GM18873 (cell line): ENCODE measurements around the gene AMPH.

Experiments used
- ATAC-seq: cut with Tn5 transposase; IDR thresholded peaks from one replicate; pipeline ENCODE4 v1.9.1; 2021; ENCODE audit warnings: mild to moderate bottlenecking, moderate library complexity, moderate number of reproducible peaks; ENCODE audit not compliant: unreplicated experiment, low FRiP score

The AMPH gene

GRCh38 chr7:38548605-38549004, 82.6 kb downstream of the AMPH start:
- no peak for ATAC-seq

DNA sequence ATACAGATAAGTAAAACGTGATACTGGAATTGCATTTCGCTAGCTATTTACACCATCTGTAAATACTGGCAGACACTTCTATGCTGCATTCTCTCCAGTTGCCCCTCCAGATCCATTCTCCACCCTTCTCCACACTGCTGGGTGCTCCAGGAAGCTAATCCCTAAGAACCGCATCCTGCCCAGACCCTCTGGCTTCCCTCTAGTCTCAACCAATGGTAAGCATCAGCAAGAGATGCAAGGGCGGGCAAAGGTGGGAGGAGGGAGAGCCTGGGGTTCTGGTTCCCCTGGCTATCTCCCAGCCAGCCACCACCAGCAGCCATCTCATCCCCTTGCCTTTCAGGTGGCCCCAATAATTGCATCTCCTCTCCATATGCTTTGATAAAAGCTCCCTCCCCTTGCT, 84.4 kb downstream of the AMPH start:
- ATAC-seq, result no peak

- no peak for ATAC-seq
Measured at GRCh38 chr7:38545977-38546376, 85.2 kb downstream of the AMPH start.

DNA sequence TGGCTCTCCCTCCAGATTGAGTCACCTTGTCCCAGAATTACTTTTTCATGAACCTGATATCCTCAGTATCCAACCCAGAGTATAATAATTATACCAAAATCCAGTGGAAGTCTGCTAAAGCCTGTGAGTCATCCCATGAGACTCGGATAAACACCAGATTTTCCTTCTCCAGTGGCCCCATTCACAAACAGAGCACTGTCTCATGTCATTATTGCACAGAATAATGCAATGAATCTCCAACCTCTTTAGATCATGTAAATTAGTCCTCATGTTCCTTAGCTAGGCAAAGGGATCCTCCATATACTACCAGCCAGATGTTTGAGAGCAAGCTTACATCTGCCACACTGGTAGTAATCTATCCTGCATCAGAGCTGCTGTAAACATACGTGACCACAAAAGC, 89.0 kb downstream of the AMPH start:
- ATAC-seq, result no peak

DNA sequence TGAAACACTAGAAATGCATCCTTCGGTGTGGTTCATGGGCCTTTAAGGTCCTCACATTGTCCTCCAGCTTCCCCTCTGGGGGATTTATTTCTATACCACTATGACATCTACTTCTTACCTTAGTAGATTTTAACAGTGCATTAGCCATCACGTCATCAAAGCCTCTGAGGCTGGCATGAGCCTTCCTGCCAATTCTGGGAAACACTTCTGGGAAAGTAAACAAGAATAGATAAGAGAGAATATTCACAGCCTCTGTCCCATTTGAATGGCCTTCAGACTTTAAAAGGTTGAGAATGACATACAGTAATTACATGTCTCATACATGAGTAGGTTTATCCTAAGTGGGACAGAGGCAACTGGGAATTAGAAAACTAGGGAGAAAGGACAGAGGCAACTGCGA, 89.7 kb downstream of the AMPH start:
- no peak for ATAC-seq

- no peak for ATAC-seq
Measured at GRCh38 chr7:38539477-38540081, 91.6 kb downstream of the AMPH start.

DNA sequence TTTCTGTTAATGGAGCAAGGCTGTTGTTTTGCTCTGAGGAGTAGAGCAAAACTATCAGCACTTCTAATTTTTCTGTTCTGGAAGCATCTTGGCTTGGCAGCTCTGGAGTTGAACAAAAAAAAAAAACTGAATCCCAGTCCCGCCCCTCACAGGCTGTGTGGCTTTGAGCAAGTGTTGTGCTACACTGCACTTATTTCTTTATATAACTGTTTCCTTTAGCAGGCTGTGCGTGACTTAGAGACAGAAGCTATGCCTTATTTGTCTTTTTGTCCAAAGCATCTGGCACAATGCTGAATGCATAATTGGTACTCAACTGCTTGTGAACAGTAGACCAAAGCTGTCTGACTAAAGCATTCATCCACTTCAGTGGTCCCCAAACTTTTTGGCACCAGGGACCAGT, 96.1 kb downstream of the AMPH start:
- no peak for ATAC-seq

- ATAC-seq, result no peak
Measured at GRCh38 chr7:38525857-38526256, 105.3 kb downstream of the AMPH start.

- ATAC-seq, result no peak
Measured at GRCh38 chr7:38524786-38525185, 106.4 kb downstream of the AMPH start.

DNA sequence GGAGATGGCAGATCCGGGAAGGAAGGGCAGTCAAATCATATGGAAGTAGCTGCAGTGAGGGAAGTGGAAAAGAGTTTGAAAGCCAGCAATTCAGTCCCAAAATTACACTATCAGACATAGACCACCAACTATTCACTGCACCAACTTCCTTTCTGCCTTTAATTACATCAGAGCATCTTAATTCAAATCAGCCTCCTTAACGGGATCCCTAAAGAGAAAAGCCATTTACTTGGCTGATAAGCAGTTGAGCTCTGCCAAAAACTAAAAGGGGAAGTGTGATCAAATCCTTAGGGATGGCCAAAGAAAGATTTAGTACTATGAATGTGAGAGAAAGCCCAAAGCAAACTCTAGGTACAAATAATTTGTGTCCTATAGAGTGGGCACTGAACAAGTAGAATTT, 110.4 kb downstream of the AMPH start:
- no peak for ATAC-seq

- ATAC-seq, result no peak
Measured at GRCh38 chr7:38518541-38518940, 112.6 kb downstream of the AMPH start.

DNA sequence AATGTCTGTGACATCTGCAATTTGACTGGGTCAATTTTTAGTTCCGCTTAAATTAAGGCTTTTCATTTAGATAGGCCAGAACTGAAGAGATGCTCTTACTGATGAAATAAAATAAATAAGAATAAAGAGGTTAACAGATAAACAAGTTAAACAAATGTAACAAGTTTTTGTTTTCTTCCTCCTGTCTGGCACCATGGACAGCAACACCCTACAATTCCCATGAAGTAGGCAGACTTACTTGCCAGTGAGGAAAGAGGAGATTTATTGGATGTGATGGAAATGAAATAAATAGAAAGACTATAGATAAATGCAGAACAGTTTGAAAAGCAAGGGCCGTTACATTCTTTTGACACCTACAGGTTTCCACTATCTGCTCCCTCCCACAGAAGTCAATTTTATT, 118.5 kb downstream of the AMPH start:
- no peak for ATAC-seq

DNA sequence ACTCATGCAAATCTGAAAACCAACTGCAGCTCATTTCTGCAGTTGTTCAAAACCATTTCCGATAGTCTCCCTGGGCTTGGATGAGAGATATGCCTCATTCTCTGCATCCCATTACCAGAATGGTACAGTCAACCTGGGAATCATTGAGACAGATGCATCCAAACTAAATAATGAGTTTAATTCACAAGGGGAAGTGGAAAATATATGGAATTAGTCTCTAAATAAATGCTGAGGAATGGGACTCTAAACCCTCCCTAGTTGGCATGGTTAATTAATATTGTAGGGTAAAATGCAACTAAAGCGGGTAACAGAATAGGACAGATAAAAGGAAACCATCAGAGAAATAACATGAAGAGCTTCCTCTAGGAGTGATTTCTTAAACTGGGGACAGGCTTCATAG, 118.9 kb downstream of the AMPH start:
- ATAC-seq, result no peak

- ATAC-seq, result no peak
Measured at GRCh38 chr7:38507384-38507783, 123.8 kb downstream of the AMPH start.

- no peak for ATAC-seq
Measured at GRCh38 chr7:38506756-38507155, 124.4 kb downstream of the AMPH start.

DNA sequence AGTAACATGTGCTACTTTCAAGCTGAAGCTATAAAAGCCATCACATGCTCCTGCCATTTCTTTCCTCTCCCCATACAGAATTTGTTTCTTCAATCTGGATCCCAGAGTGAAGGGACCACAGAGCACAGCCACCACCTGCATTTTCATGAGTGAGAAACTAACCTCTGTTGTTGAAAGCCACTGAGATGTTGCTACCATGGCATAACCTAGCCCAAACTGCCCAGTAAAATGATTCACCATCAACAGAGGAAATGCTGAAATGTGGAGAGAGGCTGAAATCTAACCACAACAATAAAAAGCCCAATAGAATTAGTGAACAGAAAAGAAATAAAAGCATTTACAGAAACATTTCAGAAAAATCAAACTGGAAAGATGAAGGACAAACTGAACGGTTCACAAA, 125.2 kb downstream of the AMPH start:
- ATAC-seq, result no peak

DNA sequence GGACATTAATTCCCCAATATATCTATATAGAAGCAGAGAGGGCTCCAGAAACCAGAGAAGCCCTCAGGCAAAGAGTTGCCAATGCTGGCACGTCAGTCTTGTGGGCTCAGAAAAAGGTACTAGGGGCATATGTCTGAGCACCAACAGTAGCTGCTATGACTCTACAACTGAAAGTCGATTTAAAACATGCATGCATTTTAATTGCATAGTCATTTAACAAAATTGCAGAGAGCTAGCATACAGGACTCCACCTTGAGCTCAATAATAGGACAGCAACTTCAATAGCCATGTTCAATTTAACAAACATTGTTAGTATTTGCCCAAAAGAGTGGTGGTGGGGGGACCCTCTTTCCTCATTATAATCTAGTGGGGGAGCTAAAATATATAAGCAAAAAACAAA, 126.5 kb downstream of the AMPH start:
- ATAC-seq, result no peak

DNA sequence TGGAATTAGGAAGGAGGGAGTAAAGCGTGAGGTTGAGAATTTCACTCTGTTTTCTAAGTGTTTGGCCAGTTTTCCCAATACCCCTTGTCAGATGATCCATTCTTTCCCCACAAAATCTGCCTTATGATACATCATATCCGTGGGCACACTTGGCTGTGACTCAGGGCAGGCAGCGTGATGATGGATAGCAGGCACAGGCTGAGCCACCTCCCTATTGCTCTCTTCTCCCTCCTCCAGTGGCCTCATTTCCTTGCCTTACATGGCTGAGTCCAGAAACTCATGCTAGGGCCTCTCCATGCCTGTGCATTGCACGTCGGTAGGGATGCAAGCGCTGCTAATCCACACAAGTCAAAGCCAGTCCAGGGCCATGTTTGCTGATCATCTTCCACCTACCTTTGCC, 128.3 kb downstream of the AMPH start:
- no peak for ATAC-seq

DNA sequence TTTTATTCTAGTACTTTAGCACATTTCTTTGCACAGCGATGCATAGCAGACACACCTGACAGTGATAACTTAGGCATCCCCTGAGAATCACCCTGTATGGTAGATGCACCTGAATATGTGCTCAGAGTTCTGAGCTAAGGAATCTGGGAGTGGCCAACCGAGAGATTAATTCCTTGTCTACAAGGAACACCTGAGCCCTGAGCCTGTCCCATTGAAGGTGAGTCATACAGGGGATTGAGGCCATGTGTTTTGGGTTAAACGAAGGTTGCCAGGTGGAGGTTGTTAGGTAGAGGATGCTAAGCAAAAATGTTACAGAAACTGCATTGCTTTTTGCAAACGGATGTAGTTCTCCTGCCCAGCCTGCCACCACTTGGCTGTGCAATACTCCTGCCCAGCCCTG, 128.9 kb downstream of the AMPH start:
- no peak for ATAC-seq

- no peak for ATAC-seq
Measured at GRCh38 chr7:38492010-38492409, 139.2 kb downstream of the AMPH start.

GRCh38 chr7:38482521-38482920, 148.7 kb downstream of the AMPH start:
- no peak for ATAC-seq

DNA sequence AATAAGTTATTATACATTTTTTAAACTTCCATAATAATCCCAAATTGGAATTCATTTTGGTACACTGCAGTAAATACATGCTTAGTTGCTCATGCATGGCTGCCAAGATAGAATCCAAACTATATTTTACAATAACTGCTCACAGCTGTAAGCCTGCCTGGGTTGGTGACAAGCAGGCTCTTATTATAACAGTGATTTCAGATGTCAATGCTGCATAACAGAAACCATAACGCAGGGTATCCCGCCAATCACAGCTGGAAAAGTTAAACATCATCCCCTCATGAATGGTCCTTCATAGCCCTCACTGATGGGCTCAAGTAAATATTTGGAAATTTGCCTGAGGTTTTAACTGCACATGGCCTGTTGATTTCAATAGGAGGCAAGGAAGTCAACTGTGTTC, 149.8 kb downstream of the AMPH start:
- ATAC-seq, result no peak

DNA sequence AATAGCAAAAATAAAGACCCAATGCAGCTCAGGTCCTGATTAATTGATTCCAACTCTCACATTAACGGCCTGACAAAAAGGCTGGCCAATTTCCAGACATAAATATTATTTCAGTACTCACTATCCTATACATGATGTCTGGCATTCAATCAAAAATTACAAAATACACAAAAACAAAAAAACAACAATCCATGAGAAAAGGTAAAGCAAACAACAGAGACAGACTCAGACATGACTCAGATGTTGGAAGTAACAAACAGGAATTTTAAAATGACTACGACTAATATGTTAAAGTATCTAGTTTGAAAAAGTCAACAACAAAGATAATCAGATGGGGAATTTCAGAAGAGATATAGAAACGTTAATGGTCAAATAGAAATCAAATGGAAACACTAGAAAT, 152.8 kb downstream of the AMPH start:
- no peak for ATAC-seq
